K562 (cell line): ENCODE data around the gene PUS7.

Experiments used
- BCL6 ChIP-seq: fragments of 250-450 bp; sonication (Bioruptor Pico); IDR thresholded peaks from 2 replicates; pipeline ENCODE4 v1.4.0; 2020
- BRCA1 ChIP-seq, 2 experiments: fragments of 450-650 bp in 1 of 2; sonication (generic) in 1 of 2; formaldehyde crosslinking in 1 of 2; IDR thresholded peaks; 2 replicates each; pipeline versions ENCODE4 v1.5.0 to v1.6.1; 2017 to 2020; ENCODE audit warnings: mild to moderate bottlenecking in 1 of 2, missing genetic modification reagents in 1 of 2
- CHD1 ChIP-seq: fragments of 200-600 bp; sonication (generic); IDR thresholded peaks from one replicate; pipeline ENCODE4 v1.6.1; 2012; ENCODE audit warnings: mild to moderate bottlenecking, moderate library complexity, low read length, inconsistent platforms
- CTCF ChIP-seq, 3 experiments: IDR thresholded peaks in 2 of 3; conservative IDR thresholded peaks in 1 of 3; 2 replicates each; pipeline ENCODE4 v1.5.1; 2011 to 2012; ENCODE audit warnings: low read length in 3 of 3, mild to moderate bottlenecking in 3 of 3, control low read depth in 2 of 3, improper control_type of control experiment in 1 of 3, inconsistent platforms in 1 of 3, low read depth in 1 of 3, mixed read lengths in 1 of 3, moderate library complexity in 1 of 3; ENCODE audit not compliant: insufficient read depth in 2 of 3
- ELF4 ChIP-seq: fragments of 450-650 bp; formaldehyde crosslinking; IDR thresholded peaks from 2 replicates; pipeline ENCODE4 v1.4.0; 2022; ENCODE audit warnings: missing genetic modification characterization
- HDAC3 ChIP-seq: fragments of 450-650 bp; IDR thresholded peaks from 2 replicates; pipeline ENCODE4 v1.6.1; 2018; ENCODE audit warnings: borderline replicate concordance, mild to moderate bottlenecking, moderate library complexity; ENCODE audit not compliant: partially characterized antibody
- NFYB ChIP-seq: IDR thresholded peaks from 2 replicates; pipeline ENCODE4 v1.6.1; 2011; ENCODE audit warnings: mild to moderate bottlenecking, moderate library complexity; ENCODE audit not compliant: insufficient read length; ENCODE audit errors: extremely low read depth
- PTRF ChIP-seq: fragments of 450-650 bp; IDR thresholded peaks from 2 replicates; pipeline ENCODE4 v1.6.1; 2016; ENCODE audit warnings: mild to moderate bottlenecking, missing genetic modification characterization, missing compliant biosample characterization
- TFE3 ChIP-seq: fragments of 450-650 bp; formaldehyde crosslinking; IDR thresholded peaks from 2 replicates; pipeline ENCODE4 v1.4.0; 2020; ENCODE audit warnings: mild to moderate bottlenecking, mixed read lengths
- YY1 ChIP-seq, 3 experiments: IDR thresholded peaks; 2 replicates each; pipeline ENCODE4 v1.6.1; 2011; ENCODE audit warnings: low read length in 2 of 3, mild to moderate bottlenecking in 2 of 3, moderate library complexity in 2 of 3, borderline replicate concordance in 1 of 3, control low read depth in 1 of 3, low read depth in 1 of 3; ENCODE audit not compliant: insufficient read depth in 3 of 3, insufficient replicate concordance in 2 of 3, control insufficient read depth in 1 of 3, insufficient read length in 1 of 3; ENCODE audit errors: extremely low read depth in 1 of 3

GRCh38 chr7:105519353-105519752, 2.7 kb downstream of the PUS7 start:
- TF ChIP-seq NFYB (no peak), HDAC3 (no peak), TFE3 (CRISPR knock-in tag) (no peak), ELF4 (CRISPR knock-in tag) (no peak), CHD1 (no peak), PTRF (tag) (no peak), YY1 (IDR thresholded peaks at IDR 0.05; ENCODE audit: borderline replicate concordance in 1 of 3, control insufficient read depth in 1 of 3, extremely low read depth in 1 of 3, insufficient read depth in 3 of 3, insufficient read length in 1 of 3, insufficient replicate concordance in 2 of 3, low read depth in 1 of 3, low read length in 2 of 3) (no peak), CTCF (IDR thresholded peaks at IDR 0.05 in 2 of 3, conservative IDR thresholded peaks at IDR 0.05 in 1 of 3; ENCODE audit: insufficient read depth in 2 of 3, low read depth in 1 of 3, low read length in 3 of 3) (no peak), BRCA1 (IDR thresholded peaks at IDR 0.05) (no peak), BRCA1 (CRISPR knock-in tag; IDR thresholded peaks at IDR 0.05) (no peak), BCL6 (CRISPR knock-in tag) (no peak)
